ENCODE results near the gene FAM234B. TPM values are rescaled to one million over a fixed set of nuclear protein-coding genes. Genes with fewer than 3 reads are reported as not detected.
A peak's percentile ranks its signal among the peaks of the same experiment; 100 is the strongest.

Gene FAM234B
- total and polyA plus RNA-seq, 2 experiments from 2014 or later = 0.66 to 4.1 TPM

DNA sequence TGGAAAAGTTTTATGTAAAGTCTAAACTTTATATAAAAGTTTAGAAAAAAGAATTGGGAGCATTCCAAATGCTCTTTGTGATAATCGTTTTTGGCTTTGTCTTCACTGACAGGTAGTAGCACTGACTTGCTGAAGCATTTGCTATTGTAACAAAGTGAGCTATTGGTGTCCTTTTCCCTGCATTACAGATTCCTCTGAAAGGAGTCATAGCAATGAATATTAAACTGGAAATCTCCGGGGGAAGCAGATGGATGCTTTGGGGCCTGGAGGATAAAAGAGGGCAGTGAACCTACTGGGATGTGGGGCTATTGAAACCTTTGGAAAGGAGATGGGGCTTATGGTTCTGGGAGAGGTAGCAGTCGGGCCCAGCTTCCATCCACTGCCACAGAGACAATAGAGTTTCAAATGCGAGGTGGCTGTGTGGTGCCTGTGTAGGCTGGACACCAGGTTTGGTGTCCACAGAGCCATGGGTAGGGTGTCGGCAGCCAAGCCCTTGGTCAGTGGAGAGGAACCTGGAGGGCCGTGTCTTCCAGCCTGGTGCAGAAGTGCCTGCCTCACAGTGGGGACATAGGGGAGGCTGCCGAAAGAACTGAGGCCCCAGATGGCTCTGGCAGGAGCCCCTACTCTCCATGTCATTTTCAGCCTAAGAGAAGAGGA lies 49.1 kb downstream of the FAM234B start:
- no peak overlapping the region for H3K27ac ChIP-seq
- H3K4me2 ChIP-seq = peak overlapping the region; percentile 5
- WGBS (ENCODE audit: low lambda C conversion rate, missing lambda C conversion rate) = 75% methylated on average over 7 of the region's 7 CpGs
- no peaks in the 10 kb centered on the region for H3K36me3 ChIP-seq (replicated peaks; ENCODE audit: insufficient read depth, low read depth)
- no peak for DNase-seq (ENCODE audit: low spot score)
- TF ChIP-seq, protein P1, sequence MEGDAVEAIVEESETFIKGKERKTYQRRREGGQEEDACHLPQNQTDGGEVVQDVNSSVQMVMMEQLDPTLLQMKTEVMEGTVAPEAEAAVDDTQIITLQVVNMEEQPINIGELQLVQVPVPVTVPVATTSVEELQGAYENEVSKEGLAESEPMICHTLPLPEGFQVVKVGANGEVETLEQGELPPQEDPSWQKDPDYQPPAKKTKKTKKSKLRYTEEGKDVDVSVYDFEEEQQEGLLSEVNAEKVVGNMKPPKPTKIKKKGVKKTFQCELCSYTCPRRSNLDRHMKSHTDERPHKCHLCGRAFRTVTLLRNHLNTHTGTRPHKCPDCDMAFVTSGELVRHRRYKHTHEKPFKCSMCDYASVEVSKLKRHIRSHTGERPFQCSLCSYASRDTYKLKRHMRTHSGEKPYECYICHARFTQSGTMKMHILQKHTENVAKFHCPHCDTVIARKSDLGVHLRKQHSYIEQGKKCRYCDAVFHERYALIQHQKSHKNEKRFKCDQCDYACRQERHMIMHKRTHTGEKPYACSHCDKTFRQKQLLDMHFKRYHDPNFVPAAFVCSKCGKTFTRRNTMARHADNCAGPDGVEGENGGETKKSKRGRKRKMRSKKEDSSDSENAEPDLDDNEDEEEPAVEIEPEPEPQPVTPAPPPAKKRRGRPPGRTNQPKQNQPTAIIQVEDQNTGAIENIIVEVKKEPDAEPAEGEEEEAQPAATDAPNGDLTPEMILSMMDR (IDR thresholded peaks at IDR 0.05; ENCODE audit: poor library complexity) = no peak
- TF ChIP-seq EZH2 (IDR thresholded peaks at IDR 0.05; ENCODE audit: borderline replicate concordance) (no peak), EZH2phosphoT487 (IDR thresholded peaks at IDR 0.05; ENCODE audit: low read depth, severe bottlenecking, unreplicated experiment) (no peak)
- H3K9me2 ChIP-seq (replicated peaks; ENCODE audit: insufficient read depth) = no peaks in the 10 kb centered on the region
- H4K20me1 ChIP-seq (ENCODE audit: insufficient read depth, poor library complexity, severe bottlenecking) = no peaks in the 10 kb centered on the region
- H2AFZ ChIP-seq = no peak overlapping the region
- peaks cover 3% of the 10 kb centered on the region for H3K27me3 ChIP-seq
- no peaks in the 10 kb centered on the region for H3K9me3 ChIP-seq (ENCODE audit: low read depth)
- H3K79me2 ChIP-seq = no peaks in the 10 kb centered on the region
- no peak overlapping the region for H3K4me3 ChIP-seq
- H3K4me1 ChIP-seq (ENCODE audit: insufficient read depth) = peaks cover 25% of the 10 kb centered on the region

DNA sequence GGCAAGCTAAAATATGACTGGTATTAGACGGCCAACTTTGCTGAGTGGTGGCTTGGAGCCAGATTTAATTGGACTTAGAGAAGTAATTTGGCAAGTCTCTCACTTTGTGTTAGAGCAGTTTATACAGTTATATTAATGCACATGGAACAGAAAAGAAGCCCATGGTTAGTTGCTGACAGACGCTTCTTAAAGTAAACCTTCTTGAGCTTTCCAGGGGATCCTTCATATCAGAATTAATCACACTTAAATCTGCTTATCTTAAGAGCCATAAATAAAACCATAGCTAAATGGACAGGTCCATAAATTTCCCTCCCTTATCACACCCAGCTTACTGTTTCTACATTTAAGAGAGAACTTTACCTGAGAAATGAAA lies 49.7 kb downstream of the FAM234B start:
- no peaks in the 10 kb centered on the region for H3K36me3 ChIP-seq (replicated peaks; ENCODE audit: insufficient read depth, low read depth)
- no peak overlapping the region for H2AFZ ChIP-seq
- no peaks in the 10 kb centered on the region for H4K20me1 ChIP-seq (ENCODE audit: insufficient read depth, poor library complexity, severe bottlenecking)
- no peaks in the 10 kb centered on the region for H3K27me3 ChIP-seq
- no peaks in the 10 kb centered on the region for H3K9me2 ChIP-seq (replicated peaks; ENCODE audit: insufficient read depth)
- no peaks in the 10 kb centered on the region for H3K79me2 ChIP-seq
- peak overlapping the region; percentile 5 for H3K4me2 ChIP-seq
- H3K9me3 ChIP-seq (ENCODE audit: low read depth) = no peaks in the 10 kb centered on the region
- H3K4me3 ChIP-seq = no peak overlapping the region
- H3K4me1 ChIP-seq (ENCODE audit: insufficient read depth) = peaks cover 30% of the 10 kb centered on the region
- TF ChIP-seq EZH2 (IDR thresholded peaks at IDR 0.05; ENCODE audit: borderline replicate concordance) = no peak
- peak; percentile 70 for TF ChIP-seq EZH2phosphoT487 (IDR thresholded peaks at IDR 0.05; ENCODE audit: low read depth, severe bottlenecking, unreplicated experiment)
- WGBS (ENCODE audit: low lambda C conversion rate, missing lambda C conversion rate) = 40% methylated on average over 2 of the region's 2 CpGs
- DNase-seq (ENCODE audit: low spot score) = no peak
- H3K27ac ChIP-seq = peak overlapping the region; percentile 6

DNA sequence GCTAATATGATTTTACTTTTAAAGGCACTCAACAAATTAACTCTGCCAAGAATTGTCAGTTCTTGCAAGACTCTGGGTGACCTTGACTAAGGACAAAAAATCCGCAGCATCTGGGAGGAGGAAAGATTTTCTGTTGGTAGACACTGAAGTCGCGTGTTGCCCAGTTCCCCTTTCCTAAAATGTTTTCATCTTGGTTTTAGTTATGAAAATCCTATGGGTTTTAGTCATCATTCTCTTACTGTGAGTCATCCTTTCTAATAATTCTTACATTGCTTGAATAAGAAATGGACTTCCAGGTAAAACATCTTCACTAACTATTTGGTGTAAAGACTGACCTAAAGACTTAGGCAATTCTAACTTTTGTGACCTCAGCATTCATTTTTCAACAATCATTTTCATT lies 50.2 kb downstream of the FAM234B start:
- H3K36me3 ChIP-seq (replicated peaks; ENCODE audit: insufficient read depth, low read depth) = no peaks in the 10 kb centered on the region
- H3K27ac ChIP-seq = peak overlapping the region; percentile 6
- TF ChIP-seq EZH2phosphoT487 (IDR thresholded peaks at IDR 0.05; ENCODE audit: low read depth, severe bottlenecking, unreplicated experiment) (no peak), EZH2 (IDR thresholded peaks at IDR 0.05; ENCODE audit: borderline replicate concordance) (no peak)
- TF ChIP-seq, protein P1 (IDR thresholded peaks at IDR 0.05; ENCODE audit: poor library complexity) = no peak
- H3K27me3 ChIP-seq = no peaks in the 10 kb centered on the region
- no peaks in the 10 kb centered on the region for H4K20me1 ChIP-seq (ENCODE audit: insufficient read depth, poor library complexity, severe bottlenecking)
- H2AFZ ChIP-seq = no peak overlapping the region
- no peak overlapping the region for H3K4me3 ChIP-seq
- H3K9me3 ChIP-seq (ENCODE audit: low read depth) = no peaks in the 10 kb centered on the region
- no peak overlapping the region for H3K4me2 ChIP-seq
- no peaks in the 10 kb centered on the region for H3K79me2 ChIP-seq
- peaks cover 35% of the 10 kb centered on the region for H3K4me1 ChIP-seq (ENCODE audit: insufficient read depth)
- no peak for DNase-seq (ENCODE audit: low spot score)
- 66% methylated on average over 3 of the region's 3 CpGs for WGBS (ENCODE audit: low lambda C conversion rate, missing lambda C conversion rate)
- no peaks in the 10 kb centered on the region for H3K9me2 ChIP-seq (replicated peaks; ENCODE audit: insufficient read depth)

DNA sequence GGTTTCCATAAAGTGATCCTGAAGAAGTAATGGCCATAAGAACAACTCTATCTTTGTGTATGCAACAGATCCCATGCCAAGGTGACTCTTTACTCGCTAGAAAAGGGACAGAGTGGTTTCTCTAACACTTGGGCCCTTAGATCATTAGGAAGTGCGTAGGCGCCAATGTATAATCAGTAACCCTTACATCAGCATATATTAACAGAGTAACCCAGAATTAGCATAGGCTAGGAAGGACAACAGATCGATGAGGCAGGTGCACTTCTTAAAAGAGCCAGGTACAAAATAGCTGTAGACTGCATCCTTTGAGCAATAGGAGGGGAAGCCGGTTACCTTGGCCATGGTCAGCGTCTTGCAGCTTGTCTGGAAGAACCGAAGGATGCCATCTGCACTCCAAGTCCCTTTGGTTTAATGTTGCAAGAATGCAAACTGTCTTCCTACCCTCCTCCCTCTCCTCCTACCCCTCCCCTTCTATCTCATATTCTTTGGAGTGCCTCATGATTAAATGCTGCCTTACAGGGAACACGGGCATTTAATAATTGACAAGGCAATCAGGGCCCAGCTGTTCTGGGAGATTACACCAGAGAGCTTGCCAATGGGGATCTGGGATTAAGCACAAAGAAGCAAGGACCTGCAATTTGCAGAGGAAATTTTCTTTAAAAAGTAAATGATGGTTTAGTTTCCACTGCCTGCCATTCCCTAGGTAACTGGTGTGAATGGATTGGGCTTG lies 51.2 kb downstream of the FAM234B start:
- Histone ChIP-seq H3K9me3 (ENCODE audit: low read depth) (no peaks in the 10 kb centered on the region), H2AFZ (no peak overlapping the region), H3K9me2 (replicated peaks; ENCODE audit: insufficient read depth) (no peaks in the 10 kb centered on the region), H3K4me3 (no peak overlapping the region), H3K4me1 (ENCODE audit: insufficient read depth) (peaks cover 46% of the 10 kb centered on the region), H3K27ac (no peak overlapping the region), H4K20me1 (ENCODE audit: insufficient read depth, poor library complexity, severe bottlenecking) (no peaks in the 10 kb centered on the region), H3K79me2 (no peaks in the 10 kb centered on the region), H3K36me3 (replicated peaks; ENCODE audit: insufficient read depth, low read depth) (no peaks in the 10 kb centered on the region), H3K27me3 (no peaks in the 10 kb centered on the region), H3K4me2 (no peak overlapping the region)
- WGBS (ENCODE audit: low lambda C conversion rate, missing lambda C conversion rate) = 79% methylated on average over 8 of the region's 8 CpGs
- no peak for DNase-seq (ENCODE audit: low spot score)
- TF ChIP-seq, protein P1 (IDR thresholded peaks at IDR 0.05; ENCODE audit: poor library complexity) = no peak
- TF ChIP-seq EZH2phosphoT487 (IDR thresholded peaks at IDR 0.05; ENCODE audit: low read depth, severe bottlenecking, unreplicated experiment) (no peak), EZH2 (IDR thresholded peaks at IDR 0.05; ENCODE audit: borderline replicate concordance) (no peak)
